Umbilical cord (tissue), 2 donors: ENCODE measurements around the gene RGMB. TPM values are rescaled to one million over a fixed set of nuclear protein-coding genes. Genes with fewer than 3 reads are reported as not detected.

Source experiments
- DNase-seq: peaks from one replicate; pipeline ENCODE4 v3.0.0-alpha.2; 2015; ENCODE audit warnings: low spot score
- total RNA-seq: library from RNA; depleted of rRNA; stranded (reverse); fragments of >200 nt; gene quantifications from one replicate; pipeline ENCODE4 v1.2.3, GENCODE V29; 2014; ENCODE audit warnings: low replicate concordance; ENCODE audit not compliant: insufficient read depth

Gene RGMB
- total RNA-seq, 1 donor from 2014 or later, result 10.6 TPM

- DNase-seq, result peak; percentile 32
These were observed 53.7 kb downstream of the RGMB start for GRCh38 chr5:98827161-98827560.

GRCh38 chr5:98827588-98828284 lies 54.3 kb downstream of the RGMB start:
- DNase-seq, result no peak

- DNase-seq, result no peak
These were observed 62.7 kb downstream of the RGMB start for GRCh38 chr5:98836175-98836574.

DNA sequence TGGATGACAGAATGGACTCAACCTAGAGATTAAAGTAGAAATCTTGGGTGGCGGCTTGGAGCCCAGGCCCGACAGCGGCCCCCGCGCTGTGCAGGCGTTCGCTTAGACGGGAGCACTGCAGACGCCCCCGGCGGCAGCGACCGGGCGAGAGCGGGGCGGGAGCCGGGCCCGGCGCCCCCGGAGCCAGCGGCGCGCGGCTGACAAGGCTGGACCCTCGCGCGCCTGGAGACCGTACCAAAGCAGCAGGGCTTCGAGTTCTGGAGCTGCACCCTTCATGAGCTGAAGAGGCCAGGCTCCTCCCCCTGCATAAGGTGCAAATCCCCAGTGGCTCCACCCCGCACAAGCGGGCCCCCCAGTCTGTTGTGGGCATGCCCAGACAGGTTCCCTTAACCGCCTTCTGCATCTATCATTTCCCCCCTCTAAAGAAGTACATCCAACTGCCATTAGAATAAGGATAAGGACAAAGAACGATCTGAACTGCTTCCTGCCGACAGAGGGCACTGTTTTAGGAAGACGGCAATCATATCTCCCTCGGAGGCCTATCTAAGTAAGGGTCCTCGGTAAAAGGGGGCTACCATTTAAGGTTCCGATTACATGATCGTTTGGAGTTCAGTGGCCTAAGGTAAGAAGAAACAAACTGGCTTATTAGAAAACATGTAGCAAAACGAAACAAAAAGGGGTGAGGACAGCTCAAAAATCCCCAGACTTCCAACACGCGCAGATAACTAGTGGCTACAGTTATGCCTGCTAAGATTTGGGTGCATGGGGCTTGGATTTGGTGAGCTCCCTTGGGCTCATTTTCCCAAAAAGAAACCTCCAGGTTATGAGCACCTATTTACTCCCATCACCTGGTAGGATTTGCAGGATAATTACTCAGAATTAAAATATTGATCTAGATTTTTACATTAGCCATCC lies 66.3 kb downstream of the RGMB start:
- DNase-seq, result peak; percentile 10

GRCh38 chr5:98840946-98841345 lies 67.5 kb downstream of the RGMB start:
- no peak for DNase-seq

DNA sequence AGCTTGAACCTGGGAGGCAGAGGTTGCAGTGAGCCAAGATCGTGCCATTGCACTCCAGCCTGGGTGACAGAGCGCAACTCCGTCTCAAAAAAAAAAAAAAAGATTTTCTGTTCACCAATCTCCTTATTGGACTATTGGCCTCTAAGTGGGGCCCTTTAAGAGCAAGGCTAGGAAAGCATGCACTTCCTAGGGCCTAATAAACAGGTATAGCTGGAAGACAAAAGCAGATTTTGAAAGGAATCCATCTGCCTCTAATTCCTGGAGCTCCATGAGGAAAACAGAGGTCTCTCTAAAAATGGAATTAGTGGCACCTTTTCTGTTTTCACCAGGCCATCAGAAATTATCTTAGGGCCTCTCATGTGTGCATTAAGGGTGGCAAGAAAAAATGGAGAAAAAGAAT lies 70.0 kb downstream of the RGMB start:
- DNase-seq, result no peak

DNA sequence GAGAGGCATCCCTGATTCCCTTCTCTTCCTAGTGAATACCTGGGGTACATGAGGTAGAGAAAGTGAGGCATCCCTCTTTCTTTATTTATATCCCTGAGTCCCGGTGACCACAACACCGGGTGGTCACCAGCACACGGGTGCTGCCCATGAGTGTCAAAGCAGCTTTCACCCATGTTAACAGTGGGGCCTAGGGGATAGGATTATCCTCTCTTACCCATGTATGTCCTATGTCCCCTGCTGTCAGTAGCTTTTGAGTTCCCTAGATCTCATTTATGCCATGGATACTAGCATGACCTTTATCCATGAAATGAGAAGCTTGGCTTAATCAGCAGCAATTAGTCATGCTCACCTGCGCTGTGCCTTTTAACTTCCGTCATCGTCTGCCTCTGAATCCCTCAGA lies 71.4 kb downstream of the RGMB start:
- DNase-seq, result no peak

DNA sequence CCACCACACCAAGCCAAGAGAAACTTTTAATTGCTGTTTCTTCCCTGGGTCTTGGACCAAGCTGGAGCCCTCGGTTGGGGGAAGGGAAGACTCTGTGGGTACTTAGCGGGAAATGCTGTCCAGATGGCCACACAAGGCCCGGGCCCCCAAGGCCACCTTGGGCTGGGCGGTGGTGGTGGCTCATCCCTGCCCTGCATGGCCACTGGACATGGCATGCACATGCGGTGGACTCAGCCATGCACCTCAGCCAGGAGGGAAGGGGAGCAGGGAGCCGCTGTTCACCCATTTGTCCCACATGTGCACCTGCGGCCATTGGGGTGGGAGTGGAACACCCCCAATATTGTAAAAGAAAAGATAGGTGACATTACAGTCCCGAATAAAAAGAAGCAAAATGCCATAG lies 72.4 kb downstream of the RGMB start:
- DNase-seq, result no peak

Other genes starting within 250 kb of the RGMB start
- gene CHD1, start 155.3 kb downstream of the RGMB start, total RNA-seq, result 98.0 TPM